ENCODE data around the gene TMOD2.

Gene TMOD2

GRCh38 chr15:51863131-51863530 lies 111.7 kb downstream of the TMOD2 start:
- DNase-seq = no peak

- DNase-seq = peak; percentile 33 to 42
Measured at GRCh38 chr15:51864408-51865056, 113.1 kb downstream of the TMOD2 start.

- DNase-seq = no peak
Measured at GRCh38 chr15:51865317-51865716, 113.9 kb downstream of the TMOD2 start.

Measured in activated CD4-positive, alpha-beta T cell treated with anti-CD3 and anti-CD28 coated beads, Interleukin-2, amount 50 U/mL, for 48 hours (primary cell).